ENCODE results near the gene PLA2R1.
A peak's percentile ranks its signal among the peaks of the same experiment; 100 is the strongest.

PLA2R1 gene

DNA sequence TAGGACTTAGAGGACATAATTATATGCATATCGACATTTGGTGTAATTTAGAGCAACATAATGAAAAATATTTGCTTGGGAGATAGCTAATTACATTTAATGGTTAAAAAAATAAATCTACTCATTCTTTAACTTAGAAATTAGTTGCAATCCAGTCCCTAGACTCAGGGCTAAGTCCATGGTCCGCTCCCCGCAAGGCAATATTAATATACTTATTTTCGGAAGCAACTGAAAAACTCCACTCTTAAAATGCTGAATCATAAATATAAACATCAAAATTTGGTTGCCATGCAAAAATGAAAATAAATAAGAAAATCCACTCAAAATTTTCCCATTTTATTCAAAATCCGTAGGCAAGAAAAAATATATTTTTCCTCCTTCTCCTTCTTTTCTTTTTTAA, 164.7 kb downstream of the PLA2R1 start:
- CTCF ChIA-PET = interaction anchor here (1.0 to 1.3 kb wide), 2 partner anchors 10 to 16 kb away, joined by 3 read pairs; no protein-coding TSS in a partner anchor
- no peak for DNase-seq (ENCODE audit: extremely low spot score)
- TF ChIP-seq, protein P1, sequence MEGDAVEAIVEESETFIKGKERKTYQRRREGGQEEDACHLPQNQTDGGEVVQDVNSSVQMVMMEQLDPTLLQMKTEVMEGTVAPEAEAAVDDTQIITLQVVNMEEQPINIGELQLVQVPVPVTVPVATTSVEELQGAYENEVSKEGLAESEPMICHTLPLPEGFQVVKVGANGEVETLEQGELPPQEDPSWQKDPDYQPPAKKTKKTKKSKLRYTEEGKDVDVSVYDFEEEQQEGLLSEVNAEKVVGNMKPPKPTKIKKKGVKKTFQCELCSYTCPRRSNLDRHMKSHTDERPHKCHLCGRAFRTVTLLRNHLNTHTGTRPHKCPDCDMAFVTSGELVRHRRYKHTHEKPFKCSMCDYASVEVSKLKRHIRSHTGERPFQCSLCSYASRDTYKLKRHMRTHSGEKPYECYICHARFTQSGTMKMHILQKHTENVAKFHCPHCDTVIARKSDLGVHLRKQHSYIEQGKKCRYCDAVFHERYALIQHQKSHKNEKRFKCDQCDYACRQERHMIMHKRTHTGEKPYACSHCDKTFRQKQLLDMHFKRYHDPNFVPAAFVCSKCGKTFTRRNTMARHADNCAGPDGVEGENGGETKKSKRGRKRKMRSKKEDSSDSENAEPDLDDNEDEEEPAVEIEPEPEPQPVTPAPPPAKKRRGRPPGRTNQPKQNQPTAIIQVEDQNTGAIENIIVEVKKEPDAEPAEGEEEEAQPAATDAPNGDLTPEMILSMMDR (IDR thresholded peaks at IDR 0.05; ENCODE audit: control extremely low read depth, extremely low read depth, low read depth, missing control alignments) = no peak
- POLR2A ChIA-PET = no interaction called here

DNA sequence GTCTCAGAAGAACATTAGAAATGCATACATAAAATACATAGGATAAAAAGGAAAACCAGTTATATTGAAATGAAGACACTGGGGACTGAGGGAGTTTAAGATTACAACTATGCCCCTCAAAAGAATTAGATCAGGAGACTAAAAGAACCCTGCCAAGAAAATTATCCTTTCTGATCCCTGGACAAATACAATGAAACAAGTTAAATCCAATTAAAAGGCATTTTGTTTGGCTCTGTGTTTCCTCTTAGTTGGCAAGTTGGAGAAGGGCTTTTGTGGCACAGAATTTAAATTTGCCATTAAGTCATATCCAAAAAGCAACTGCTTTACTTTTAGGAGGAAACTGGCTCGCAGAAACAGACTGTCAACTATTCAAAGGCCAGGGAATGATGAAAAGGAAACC, 165.3 kb downstream of the PLA2R1 start:
- CTCF ChIA-PET = interaction anchor here (1.0 to 3.3 kb wide), 3 partner anchors 9 to 25 kb away, joined by 3 to 25 read pairs (median 3); no protein-coding TSS in a partner anchor

DNA sequence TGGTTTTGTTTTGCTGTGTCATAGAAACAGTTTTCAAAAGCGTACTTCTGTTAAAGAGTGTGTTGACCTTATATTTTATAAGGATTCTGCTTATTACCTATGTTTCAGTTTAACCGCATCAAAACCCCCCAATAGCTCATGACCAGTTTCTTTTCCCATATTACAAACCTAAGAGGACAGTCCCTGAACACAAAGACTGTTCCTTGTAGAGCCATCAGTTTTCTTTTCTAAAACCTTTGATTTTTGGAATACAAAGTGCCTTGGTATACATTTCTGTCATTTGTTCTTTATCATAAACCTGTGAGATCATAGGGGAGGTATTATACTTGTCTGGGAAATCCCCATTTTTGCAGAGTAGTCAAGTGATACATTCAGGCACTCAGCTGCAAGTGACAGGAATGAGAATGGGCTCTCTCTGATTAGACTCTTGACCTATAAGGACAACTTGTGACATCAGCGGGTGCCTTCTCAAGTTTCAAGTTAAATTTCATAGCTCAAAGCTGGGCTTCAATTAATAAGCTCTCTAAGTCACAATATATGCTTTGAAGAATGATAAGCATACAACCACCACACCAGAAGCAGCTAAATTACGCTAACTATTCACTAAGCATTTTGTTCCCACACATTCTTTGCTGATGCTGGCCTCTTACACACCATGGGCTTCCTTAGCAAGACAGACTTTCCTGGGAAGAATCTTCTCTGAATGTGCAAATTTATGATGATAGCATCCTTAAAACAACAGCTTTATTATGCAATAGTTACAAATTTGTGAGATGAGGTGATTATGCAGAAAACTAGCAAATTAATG, 167.0 kb downstream of the PLA2R1 start:
- TF ChIP-seq, protein P1 (IDR thresholded peaks at IDR 0.05; ENCODE audit: control extremely low read depth, extremely low read depth, low read depth, missing control alignments) = no peak
- POLR2A ChIA-PET = interaction anchor here (0.9 to 2.4 kb wide), 5 partner anchors 9 to 27 kb away, joined by 3 to 14 read pairs (median 4); partner anchors contain the start of gene LY75
- CTCF ChIA-PET = interaction anchor here (1.0 to 3.3 kb wide), 17 partner anchors 9 to 72 kb away, joined by 3 to 25 read pairs (median 3); partner anchors contain the start of gene LY75
- peak; percentile 38 for DNase-seq (ENCODE audit: extremely low spot score)

More for the DNA sequence above, 165.3 kb downstream of the PLA2R1 start:
- no peak for DNase-seq (ENCODE audit: extremely low spot score)
- POLR2A ChIA-PET = no interaction called here
- TF ChIP-seq, protein P1 (IDR thresholded peaks at IDR 0.05; ENCODE audit: control extremely low read depth, extremely low read depth, low read depth, missing control alignments) = no peak

DNA sequence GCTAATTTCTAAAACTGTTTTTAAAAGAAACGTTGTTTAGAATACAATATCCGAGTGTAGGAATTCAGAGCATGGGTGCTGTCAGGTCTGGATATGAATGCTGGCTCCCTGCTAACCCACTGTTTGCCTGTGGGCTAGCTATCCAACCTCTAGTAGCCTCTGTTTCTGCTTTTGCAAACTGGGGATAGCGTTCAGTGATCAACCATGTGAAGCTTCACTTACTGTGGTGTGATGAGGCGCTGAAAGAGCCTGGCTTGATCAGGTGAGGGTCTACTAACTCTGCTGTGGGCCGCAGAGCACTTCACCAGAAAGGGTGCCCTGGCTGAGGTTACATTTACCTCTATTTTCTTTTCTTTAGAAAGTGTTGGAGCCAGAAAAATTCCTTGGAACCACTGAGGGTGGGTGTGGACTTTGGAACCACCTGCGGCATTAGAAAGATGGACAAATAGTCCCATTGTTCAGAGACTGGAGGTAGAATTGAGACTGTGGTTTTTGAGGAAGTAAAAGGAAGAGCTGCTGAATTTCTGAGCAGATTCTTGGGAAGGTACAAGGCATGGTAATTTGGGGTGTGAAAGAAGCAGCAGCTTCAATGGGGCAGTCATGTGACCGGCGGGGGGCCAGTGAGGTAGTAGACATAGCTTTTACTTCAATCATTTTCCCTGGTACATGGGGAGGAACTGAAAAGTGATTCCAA, 168.1 kb downstream of the PLA2R1 start:
- DNase-seq (ENCODE audit: extremely low spot score) = no peak
- POLR2A ChIA-PET = interaction anchor here (2.4 kb wide), 1 partner anchor 10 kb away, joined by 14 read pairs; the partner anchor contains the start of gene LY75
- CTCF ChIA-PET = interaction anchor here (1.1 to 3.3 kb wide), 8 partner anchors 8 to 37 kb away, joined by 3 to 25 read pairs (median 4); no protein-coding TSS in a partner anchor
- TF ChIP-seq, protein P1 (IDR thresholded peaks at IDR 0.05; ENCODE audit: control extremely low read depth, extremely low read depth, low read depth, missing control alignments) = no peak

DNA sequence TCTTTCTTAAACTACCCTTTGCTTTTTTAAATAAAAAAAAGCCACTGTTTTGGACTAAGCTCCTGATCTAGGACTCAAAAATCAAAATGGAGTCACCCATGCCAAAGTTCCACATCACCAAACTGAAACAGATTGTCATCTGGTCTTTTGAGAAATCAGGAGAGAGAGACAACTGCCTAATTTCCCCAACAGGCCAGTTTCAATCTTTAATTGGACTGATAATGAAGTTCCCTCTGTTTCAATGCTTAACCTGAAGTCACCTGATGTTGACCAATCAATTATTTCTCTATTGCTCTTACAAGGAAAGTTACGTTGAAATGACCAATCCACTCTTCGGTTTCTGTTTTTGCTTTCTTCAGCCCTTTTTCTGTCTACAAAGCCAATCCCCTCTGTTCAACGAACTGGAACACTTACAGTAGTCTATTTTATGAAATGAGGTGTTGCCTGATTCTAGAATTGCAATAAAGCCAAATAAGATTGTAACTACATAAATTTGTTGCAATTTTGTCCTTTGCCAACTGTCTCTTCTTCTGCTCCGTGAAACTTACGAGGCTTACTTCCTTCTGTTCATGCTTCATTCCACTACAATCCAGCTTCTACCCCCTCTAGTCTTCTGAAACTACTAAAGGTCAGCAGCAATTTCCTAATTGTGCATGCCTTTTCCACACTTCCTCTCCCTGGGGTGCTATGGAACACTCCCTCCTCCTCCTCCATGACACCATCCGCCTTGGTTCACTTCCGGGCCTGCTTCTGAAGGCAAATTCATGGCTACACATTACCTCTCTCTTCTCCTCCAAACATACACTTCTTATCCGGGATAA, 169.2 kb downstream of the PLA2R1 start:
- DNase-seq (ENCODE audit: extremely low spot score) = no peak
- TF ChIP-seq, protein P1 (IDR thresholded peaks at IDR 0.05; ENCODE audit: control extremely low read depth, extremely low read depth, low read depth, missing control alignments) = no peak
- ChIA-PET POLR2A (interaction anchor here (2.4 kb wide), 1 partner anchor 11 kb away, joined by 14 read pairs; the partner anchor contains the start of gene LY75), CTCF (interaction anchor here (1.6 to 3.8 kb wide), 4 partner anchors 8 to 47 kb away, joined by 5 to 25 read pairs (median 14); no protein-coding TSS in a partner anchor)
